OCI-LY7 (cell line): ENCODE measurements around the gene MPC2. TPM values are rescaled to one million over a fixed set of nuclear protein-coding genes. Genes with fewer than 3 reads are reported as not detected.
"Not testable (repeated sequence)": the region's sequence is repeated elsewhere in the genome, so short reads cannot be mapped to it uniquely, and the experiment has no call there.

Experiments used
- BruUV-seq: library from RNA; stranded (reverse); fragments of 400-500 nt; replicated peaks from 2 replicates; lab custom pipeline; 2021; lab: Mats Ljungman, UMichigan
- CTCF ChIA-PET: fragments of 300-600 bp; sonication (Branson Sonifier 250); formaldehyde crosslinking; loops from one replicate; lab custom pipeline; 2022; ENCODE audit warnings: antibody characterized with exemption; ENCODE audit not compliant: unreplicated experiment; lab: Charles Lee
- POLR2A ChIA-PET: fragments of 300-600 bp; sonication (Branson Sonifier 250); formaldehyde crosslinking; loops from one replicate; lab custom pipeline; 2022; ENCODE audit warnings: antibody characterized with exemption; lab: Charles Lee
- DNase-seq: peaks from one replicate; pipeline ENCODE4 v3.0.0-alpha.2; 2015; ENCODE audit warnings: low spot score
- H2AFZ ChIP-seq: fragments of 200-600 bp; sonication (generic), shearing (Covaris generic); 2 replicates; pipeline ENCODE4 v1.6.1; 2014; ENCODE audit warnings: mild to moderate bottlenecking, antibody characterized with exemption, low read length, moderate library complexity
- H3K27ac ChIP-seq: fragments of 200-600 bp; sonication (generic); 2 replicates; pipeline ENCODE4 v1.5.1; 2014; ENCODE audit warnings: mixed run types, low read depth, mild to moderate bottlenecking, moderate library complexity, low read length, inconsistent platforms; ENCODE audit not compliant: poor library complexity, severe bottlenecking
- H3K36me3 ChIP-seq: fragments of 200-600 bp; sonication (generic); 2 replicates; pipeline ENCODE4 v1.6.1; 2014; ENCODE audit warnings: mild to moderate bottlenecking, antibody characterized with exemption, low read length, moderate library complexity, mixed read lengths; ENCODE audit not compliant: insufficient read depth
- H3K4me1 ChIP-seq: fragments of 200-600 bp; sonication (generic); 2 replicates; pipeline ENCODE4 v1.5.1; 2014; ENCODE audit warnings: mild to moderate bottlenecking, low read length; ENCODE audit not compliant: insufficient read depth, poor library complexity, severe bottlenecking
- H3K4me2 ChIP-seq: fragments of 200-600 bp; sonication (generic); 2 replicates; pipeline ENCODE4 v1.6.1; 2014; ENCODE audit warnings: mild to moderate bottlenecking, low read length
- H3K4me3 ChIP-seq: fragments of 200-600 bp; sonication (generic); 2 replicates; pipeline ENCODE4 v1.5.1; 2014; ENCODE audit warnings: mild to moderate bottlenecking, low read depth, low read length; ENCODE audit not compliant: poor library complexity, severe bottlenecking
- H3K79me2 ChIP-seq: fragments of 200-600 bp; sonication (generic); 2 replicates; pipeline ENCODE4 v1.6.1; 2016; ENCODE audit warnings: low read depth, mild to moderate bottlenecking, low read length, moderate library complexity, mixed read lengths; ENCODE audit not compliant: insufficient read depth
- H3K9me2 ChIP-seq: fragments of 200-600 bp; sonication (generic); 2 replicates; pipeline ENCODE4 v1.6.1; 2016; ENCODE audit warnings: mild to moderate bottlenecking, low read length, mixed read lengths; ENCODE audit not compliant: insufficient read depth
- H3K9me3 ChIP-seq: fragments of 200-600 bp; sonication (generic); 2 replicates; pipeline ENCODE4 v1.6.1; 2014; ENCODE audit warnings: mild to moderate bottlenecking, mixed run types, low read length, mixed read lengths
- H4K20me1 ChIP-seq: fragments of 200-600 bp; sonication (generic); 2 replicates; pipeline ENCODE4 v1.6.1; 2014; ENCODE audit warnings: mild to moderate bottlenecking, antibody characterized with exemption, low read length, moderate library complexity, mixed read lengths; ENCODE audit not compliant: insufficient read depth
- CTCF ChIP-seq: fragments of 200-600 bp; sonication (generic); conservative IDR thresholded peaks from 2 replicates; pipeline ENCODE4 v1.5.1; 2014; ENCODE audit warnings: mild to moderate bottlenecking, antibody characterized with exemption, low read length, moderate library complexity, mixed read lengths
- EZH2phosphoT487 ChIP-seq: fragments of 200-600 bp; sonication (generic); IDR thresholded peaks from 2 replicates; pipeline ENCODE4 v1.6.1; 2018; ENCODE audit warnings: low read depth, borderline replicate concordance, mild to moderate bottlenecking, mixed run types, antibody characterized with exemption, low read length, moderate library complexity, mixed read lengths
- intact Hi-C: fragments of 100-400 bp; cut with micrococcal nuclease; formaldehyde crosslinking; loops from one replicate; pipeline ENCODE4 v1.10.0; 2022; ENCODE audit not compliant: unreplicated experiment
- total RNA-seq, 2 experiments: library from RNA; depleted of rRNA in 1 of 2; stranded (reverse); fragments of >200 nt in 1 of 2; shearing (Covaris generic) in 1 of 2; gene quantifications; 2 replicates each; pipeline ENCODE4 v1.2.3, GENCODE V29; 2014 to 2022

Gene MPC2
- total RNA-seq, 2 experiments from 2014 or later, result 19.4 to 56.4 TPM

DNA sequence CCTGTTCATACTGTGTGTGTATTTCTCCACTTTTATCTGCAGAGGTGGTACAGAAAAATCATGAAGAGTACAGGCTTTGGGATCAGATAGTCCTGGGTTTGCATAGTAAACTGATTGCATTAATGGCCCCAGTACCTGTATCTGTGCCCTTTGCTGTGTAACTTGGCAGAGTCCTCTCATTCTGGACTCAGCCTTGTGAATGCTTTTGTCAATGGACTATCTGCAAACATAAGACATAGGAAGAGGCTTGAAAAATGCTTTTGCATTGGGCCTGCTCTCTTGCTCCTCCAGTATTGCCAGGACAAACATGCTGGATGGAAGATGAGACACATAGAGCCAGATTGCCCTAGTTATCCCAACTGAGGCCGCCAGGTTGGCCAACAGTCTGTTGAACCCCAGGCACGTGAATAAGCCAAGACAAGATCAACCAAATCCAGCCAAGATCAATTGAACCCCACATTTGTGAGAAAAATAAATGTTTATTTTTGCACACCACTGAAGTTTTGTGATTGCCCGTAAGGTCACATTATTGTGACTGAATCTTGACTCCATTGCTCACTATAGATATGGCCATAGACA lies 60.2 kb downstream of the MPC2 start:
- ChIA-PET POLR2A (interaction anchor here (0.6 kb wide), 1 partner anchor 172 kb away, joined by 3 read pairs; no protein-coding TSS in a partner anchor), CTCF (no interaction called here)
- Histone ChIP-seq H2AFZ (no peak overlapping the region), H3K4me3 (no peak overlapping the region), H3K27ac (no peak overlapping the region), H3K4me1 (no peaks in the 10 kb centered on the region), H4K20me1 (no peaks in the 10 kb centered on the region), H3K79me2 (no peaks in the 10 kb centered on the region), H3K9me2 (0 out of 2 replicates have a peak, but pooled peaks cover 3% of the 10 kb centered on the region), H3K4me2 (no peak overlapping the region), H3K9me3 (no peaks in the 10 kb centered on the region), H3K36me3 (no peaks in the 10 kb centered on the region)
- no peak for TF ChIP-seq CTCF
- TF ChIP-seq EZH2phosphoT487, result no peak
- no TSS peak for BruUV-seq
- DNase-seq, result no peak
- intact Hi-C loops, result no loop called here

DNA sequence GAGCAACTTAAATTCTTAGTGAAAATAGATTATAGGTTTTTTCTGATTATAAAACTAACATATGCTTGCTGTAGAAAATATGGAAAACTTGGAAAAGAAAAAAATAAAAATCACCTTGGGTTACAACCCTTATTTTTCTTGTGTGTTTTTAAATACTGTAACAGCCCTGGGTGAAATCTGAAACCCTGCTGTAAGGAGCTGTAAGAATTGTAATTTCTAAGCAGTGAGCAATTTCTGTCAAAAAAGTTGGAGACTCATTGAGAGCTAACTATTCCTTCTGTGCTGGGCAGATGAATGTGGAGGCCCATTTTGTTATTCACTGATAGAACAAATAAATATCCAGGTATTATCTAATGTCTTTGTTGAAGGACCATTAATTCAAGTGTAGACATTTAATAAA lies 65.5 kb downstream of the MPC2 start:
- ChIA-PET POLR2A (interaction anchor here (0.7 to 1.3 kb wide), 3 partner anchors 10 to 356 kb away, joined by 3 to 7 read pairs (median 3); no protein-coding TSS in a partner anchor), CTCF (no interaction called here)

GRCh38 chr1:167869157-167870001 lies 67.5 kb downstream of the MPC2 start:
- H4K20me1 ChIP-seq, H2AFZ ChIP-seq, H3K9me3 ChIP-seq, intact Hi-C loops, POLR2A ChIA-PET, BruUV-seq, DNase-seq, H3K27ac ChIP-seq, H3K4me3 ChIP-seq, H3K4me1 ChIP-seq, H3K9me2 ChIP-seq, H3K79me2 ChIP-seq, CTCF ChIA-PET, H3K36me3 ChIP-seq, H3K4me2 ChIP-seq: not testable (repeated sequence)

More for the DNA sequence above, 65.5 kb downstream of the MPC2 start:
- Histone ChIP-seq H2AFZ (no peak overlapping the region), H3K4me2 (no peak overlapping the region), H4K20me1 (no peaks in the 10 kb centered on the region), H3K9me3 (no peaks in the 10 kb centered on the region), H3K4me1 (no peaks in the 10 kb centered on the region), H3K27ac (no peak overlapping the region), H3K79me2 (no peaks in the 10 kb centered on the region), H3K36me3 (no peaks in the 10 kb centered on the region), H3K4me3 (no peak overlapping the region), H3K9me2 (0 out of 2 replicates have a peak, but pooled peaks cover 3% of the 10 kb centered on the region)
- intact Hi-C loops, result no loop called here
- no TSS peak for BruUV-seq
- no peak for TF ChIP-seq EZH2phosphoT487
- no peak for TF ChIP-seq CTCF
- DNase-seq, result no peak

DNA sequence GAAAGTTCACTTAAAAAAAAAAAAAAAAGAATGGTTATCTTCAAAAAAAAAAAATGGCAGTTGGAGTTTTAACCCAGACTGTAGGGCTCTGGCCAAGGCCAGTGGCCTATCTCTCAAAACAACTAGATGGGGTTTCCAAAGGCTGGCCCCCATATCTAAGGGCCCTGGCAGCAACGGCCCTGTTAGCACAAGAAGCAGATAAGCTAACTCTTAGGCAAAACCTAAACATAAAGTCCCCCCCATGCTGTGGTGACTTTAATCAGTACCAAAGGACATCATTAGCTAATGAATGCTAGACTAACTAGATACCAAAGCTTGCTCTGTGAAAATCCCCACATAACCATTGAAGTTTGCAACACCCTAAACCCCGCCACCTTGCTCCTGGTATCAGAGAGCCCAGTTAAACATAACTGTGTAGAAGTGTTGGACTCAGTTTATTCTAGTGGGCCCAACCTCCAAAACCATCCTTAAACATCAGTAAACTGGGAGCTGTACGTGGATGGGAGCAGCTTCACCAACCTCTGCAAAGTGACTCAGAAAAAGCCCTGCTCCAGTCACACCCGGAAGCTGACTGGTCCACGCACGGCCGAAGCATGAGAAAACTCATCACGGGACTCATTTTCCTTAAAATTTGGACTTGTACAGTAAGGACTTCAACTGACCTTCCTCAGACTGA lies 70.0 kb downstream of the MPC2 start:
- POLR2A ChIA-PET, H3K9me2 ChIP-seq, BruUV-seq, H3K79me2 ChIP-seq, H3K9me3 ChIP-seq, H3K4me1 ChIP-seq, H3K27ac ChIP-seq, H3K36me3 ChIP-seq, H4K20me1 ChIP-seq, DNase-seq, H2AFZ ChIP-seq, H3K4me3 ChIP-seq, CTCF ChIA-PET, intact Hi-C loops, H3K4me2 ChIP-seq: not testable (repeated sequence)
